Hematopoietic multipotent progenitor cell treated with erythropoietin and hydrocortisone succinate and interleukin-3 and kit ligand, for 4 days (in vitro differentiated cells): ENCODE results near the gene GPR161.

Experiments
- DNase-seq: peaks from one replicate; pipeline ENCODE4 v3.0.0-alpha.2; 2015

Gene GPR161

GRCh38 chr1:168104535-168104934, 32.2 kb downstream of the GPR161 start:
- no peak for DNase-seq

GRCh38 chr1:168102487-168102886, 34.2 kb downstream of the GPR161 start:
- DNase-seq: no peak

GRCh38 chr1:168101336-168101735, 35.4 kb downstream of the GPR161 start:
- no peak for DNase-seq

GRCh38 chr1:168100315-168101002, 36.3 kb downstream of the GPR161 start:
- DNase-seq: no peak

GRCh38 chr1:168099337-168099801, 37.4 kb downstream of the GPR161 start:
- no peak for DNase-seq

GRCh38 chr1:168098534-168099320, 38.0 kb downstream of the GPR161 start:
- no peak for DNase-seq

- no peak for DNase-seq
These were observed 38.7 kb downstream of the GPR161 start for GRCh38 chr1:168097921-168098528.

GRCh38 chr1:168096296-168097165, 40.2 kb downstream of the GPR161 start:
- no peak for DNase-seq

- DNase-seq: no peak
These were observed 41.3 kb downstream of the GPR161 start for GRCh38 chr1:168095476-168095875.

- DNase-seq: no peak
These were observed 43.1 kb downstream of the GPR161 start for GRCh38 chr1:168093616-168094015.

- no peak for DNase-seq
These were observed 44.0 kb downstream of the GPR161 start for GRCh38 chr1:168092566-168093355.

- DNase-seq: no peak
These were observed 44.8 kb downstream of the GPR161 start for GRCh38 chr1:168091720-168092550.

GRCh38 chr1:168091063-168091462, 45.7 kb downstream of the GPR161 start:
- DNase-seq: no peak

- DNase-seq: no peak
These were observed 46.3 kb downstream of the GPR161 start for GRCh38 chr1:168090395-168090794.

- no peak for DNase-seq
These were observed 46.8 kb downstream of the GPR161 start for GRCh38 chr1:168089979-168090337.

GRCh38 chr1:168089326-168089978, 47.3 kb downstream of the GPR161 start:
- DNase-seq: no peak

- DNase-seq: no peak
These were observed 48.0 kb downstream of the GPR161 start for GRCh38 chr1:168088511-168089325.

- no peak for DNase-seq
These were observed 49.0 kb downstream of the GPR161 start for GRCh38 chr1:168087696-168088095.

- DNase-seq: peak; percentile 25
These were observed 50.3 kb downstream of the GPR161 start for GRCh38 chr1:168086438-168086837.

- DNase-seq: no peak
These were observed 51.3 kb downstream of the GPR161 start for GRCh38 chr1:168085401-168085872.
